ENCODE measurements around the gene TEDC1.

The TEDC1 gene

GRCh38 chr14:105466531-105467248 is 24.4 kb upstream of the TEDC1 start:
- H3K4me3 ChIP-seq (ENCODE audit: low read length), result no peak overlapping the region
- TF ChIP-seq CTCF (conservative IDR thresholded peaks at IDR 0.05; ENCODE audit: low read depth, low read length), result no peak
- no peak for DNase-seq (ENCODE audit: low read depth)

- no peak overlapping the region for H3K4me3 ChIP-seq (ENCODE audit: low read length)
- DNase-seq (ENCODE audit: low read depth), result no peak
- TF ChIP-seq CTCF (conservative IDR thresholded peaks at IDR 0.05; ENCODE audit: low read depth, low read length), result no peak
Measured at GRCh38 chr14:105467249-105467941, 23.7 kb upstream of the TEDC1 start.

GRCh38 chr14:105467942-105468471 is 23.0 kb upstream of the TEDC1 start:
- DNase-seq (ENCODE audit: low read depth), result no peak
- no peak for TF ChIP-seq CTCF (conservative IDR thresholded peaks at IDR 0.05; ENCODE audit: low read depth, low read length)
- H3K4me3 ChIP-seq (ENCODE audit: low read length), result no peak overlapping the region

- no peak for TF ChIP-seq CTCF (conservative IDR thresholded peaks at IDR 0.05; ENCODE audit: low read depth, low read length)
- DNase-seq (ENCODE audit: low read depth), result no peak
- no peak overlapping the region for H3K4me3 ChIP-seq (ENCODE audit: low read length)
Measured at GRCh38 chr14:105468621-105469241, 22.3 kb upstream of the TEDC1 start.

GRCh38 chr14:105469456-105470349 is 21.3 kb upstream of the TEDC1 start:
- H3K4me3 ChIP-seq (ENCODE audit: low read length), result no peak overlapping the region
- TF ChIP-seq CTCF (conservative IDR thresholded peaks at IDR 0.05; ENCODE audit: low read depth, low read length), result no peak
- DNase-seq (ENCODE audit: low read depth), result no peak

GRCh38 chr14:105470350-105471296 is 20.4 kb upstream of the TEDC1 start:
- H3K4me3 ChIP-seq (ENCODE audit: low read length), result no peak overlapping the region
- TF ChIP-seq CTCF (conservative IDR thresholded peaks at IDR 0.05; ENCODE audit: low read depth, low read length), result no peak
- DNase-seq (ENCODE audit: low read depth), result no peak
